Adipose tissue (tissue), 3 donors: Measurements from ENCODE around the gene CAPN12. TPM values are rescaled to one million over a fixed set of nuclear protein-coding genes. Genes with fewer than 3 reads are reported as not detected.

ENCODE experiments used
- H3K27ac ChIP-seq: one replicate; pipeline ENCODE4 v1.5.1; 2013; ENCODE audit warnings: low read depth, low read length
- WGBS, 3 donors: extraction: QIAGEN DNeasy Blood & Tissue Kit; methylation state at CpG; one replicate each; pipeline ENCODE4 v1.1.7; 2013; 5-methylcytosine and 5-hydroxymethylcytosine counted together
- polyA plus RNA-seq, 3 donors: library from polyadenylated mRNA; stranded (reverse); fragments of 200-250 nt; gene quantifications; one replicate each; pipeline ENCODE4 v1.2.3, GENCODE V29; 2013
- donor health status: healthy with polysubstance abuse.
- donor health status: Bipolar disorder and iron deficiency.
- donor health status: healthy.

CAPN12 gene
- polyA plus RNA-seq, 3 donors = 1.6 to 4.3 (median 3.1) TPM

DNA sequence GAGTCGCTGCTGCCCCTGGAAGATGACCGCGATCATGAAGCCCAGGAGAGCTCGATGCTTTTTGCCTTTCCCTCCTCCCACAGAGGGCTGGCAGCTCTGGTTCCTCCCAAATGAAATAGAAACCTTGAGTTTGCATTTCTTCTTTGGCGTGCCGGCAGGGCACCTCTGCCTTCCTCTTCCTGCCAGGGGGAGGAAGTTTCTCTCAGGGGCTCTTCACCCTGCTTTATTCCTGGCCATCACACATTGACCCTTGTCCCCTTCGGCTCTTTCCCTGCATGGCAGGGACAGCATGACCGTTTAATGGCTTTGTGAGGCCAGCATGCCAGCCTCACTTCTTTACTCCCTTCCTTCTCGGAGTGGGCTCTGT, 49.0 kb downstream of the CAPN12 start:
- 34 to 67% (median 34%) methylated on average over 9 of the region's 9 CpGs for WGBS, 3 donors

DNA sequence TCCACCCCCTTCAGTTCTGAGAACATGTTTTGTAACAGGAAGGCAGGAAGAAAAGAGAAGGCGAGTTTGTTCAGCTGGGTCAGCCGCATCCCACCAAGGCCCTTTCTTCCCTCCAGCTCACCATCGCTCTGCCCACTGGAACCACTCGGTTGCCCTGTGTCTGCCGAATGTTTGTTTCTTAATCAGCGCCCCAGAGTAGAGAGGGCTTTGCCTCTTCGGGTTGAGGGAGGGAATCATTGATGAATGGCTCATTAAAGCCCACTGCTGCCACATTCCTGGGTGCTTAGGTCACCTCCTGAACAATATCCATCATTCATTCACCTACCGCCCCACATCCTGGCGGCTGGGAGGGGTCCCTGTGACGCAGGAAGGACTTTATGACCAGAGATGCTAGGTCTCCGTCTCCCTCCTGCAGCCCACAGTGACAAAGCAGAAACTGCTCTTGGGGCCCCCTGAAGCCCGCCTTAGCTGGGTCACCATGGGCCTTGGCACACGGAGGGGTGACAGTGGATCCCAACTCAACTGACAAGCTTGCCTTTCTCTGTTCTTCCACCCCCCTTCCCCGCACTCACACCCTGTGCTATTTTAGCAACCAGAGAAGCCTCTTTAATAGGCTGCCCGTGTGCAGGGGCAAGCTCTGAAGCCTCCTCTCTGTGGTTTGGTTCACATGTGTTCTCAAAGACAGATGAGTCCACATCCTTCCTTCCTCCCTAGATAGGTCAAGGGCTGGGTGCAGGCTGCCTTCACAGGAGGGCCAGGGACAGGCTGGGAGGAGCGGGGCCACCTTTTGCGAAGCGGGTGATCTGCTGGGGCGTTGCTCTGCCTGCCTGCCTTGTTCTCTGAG, 50.7 kb downstream of the CAPN12 start:
- H3K27ac ChIP-seq = peak overlapping the region; percentile 55
- WGBS, 3 donors = 30 to 63% (median 36%) methylated on average over 19 of the region's 19 CpGs

More for the DNA sequence above, 49.0 kb downstream of the CAPN12 start:
- H3K27ac ChIP-seq = no peak overlapping the region

DNA sequence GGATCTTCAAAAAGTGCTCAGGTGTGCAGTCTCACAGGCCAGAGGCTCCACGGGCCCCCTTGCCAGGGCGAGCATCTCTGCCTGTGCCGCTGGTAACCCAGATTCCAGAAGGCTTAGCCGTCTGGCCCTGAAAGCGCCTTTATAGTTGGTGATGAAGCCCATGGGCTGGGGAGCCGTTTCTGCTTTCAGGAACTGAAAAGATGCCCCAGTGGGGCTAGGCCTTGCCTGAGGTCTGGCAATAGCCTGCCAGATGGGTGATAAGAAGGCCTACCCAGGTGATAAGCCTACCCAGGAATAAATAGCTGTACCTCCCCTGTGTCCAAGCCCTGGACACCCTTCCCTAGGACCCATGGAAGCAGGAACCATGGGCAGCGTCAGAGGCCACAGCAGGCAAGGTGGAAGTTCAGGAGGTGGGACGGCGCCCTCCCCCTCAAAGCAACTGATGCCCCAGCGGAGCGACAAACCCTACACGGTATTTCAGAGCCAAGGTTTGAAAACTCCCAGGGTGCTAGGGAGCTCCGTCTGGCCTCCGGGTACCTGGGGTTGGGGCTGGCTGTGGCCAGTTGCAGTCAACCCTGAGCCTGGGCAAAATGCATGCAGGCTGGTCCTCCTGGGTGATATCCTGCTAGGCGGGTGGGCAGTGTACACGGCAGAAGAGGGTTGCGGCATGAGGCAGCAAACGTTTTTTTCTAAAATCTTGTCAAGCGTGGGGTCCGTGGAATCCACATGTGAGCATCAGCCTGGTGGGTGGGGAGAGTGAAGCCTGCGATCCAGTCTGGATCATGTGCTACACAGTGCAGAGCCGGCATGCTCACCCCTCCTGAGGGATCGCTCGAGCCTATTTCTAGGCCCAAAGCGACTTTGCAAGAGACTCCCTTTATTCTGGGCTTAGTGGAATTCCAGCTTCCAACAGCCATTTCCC, 51.6 kb downstream of the CAPN12 start:
- WGBS, 3 donors = 51 to 67% (median 53%) methylated on average over 25 of the region's 25 CpGs
- H3K27ac ChIP-seq = peak overlapping the region; percentile 55

DNA sequence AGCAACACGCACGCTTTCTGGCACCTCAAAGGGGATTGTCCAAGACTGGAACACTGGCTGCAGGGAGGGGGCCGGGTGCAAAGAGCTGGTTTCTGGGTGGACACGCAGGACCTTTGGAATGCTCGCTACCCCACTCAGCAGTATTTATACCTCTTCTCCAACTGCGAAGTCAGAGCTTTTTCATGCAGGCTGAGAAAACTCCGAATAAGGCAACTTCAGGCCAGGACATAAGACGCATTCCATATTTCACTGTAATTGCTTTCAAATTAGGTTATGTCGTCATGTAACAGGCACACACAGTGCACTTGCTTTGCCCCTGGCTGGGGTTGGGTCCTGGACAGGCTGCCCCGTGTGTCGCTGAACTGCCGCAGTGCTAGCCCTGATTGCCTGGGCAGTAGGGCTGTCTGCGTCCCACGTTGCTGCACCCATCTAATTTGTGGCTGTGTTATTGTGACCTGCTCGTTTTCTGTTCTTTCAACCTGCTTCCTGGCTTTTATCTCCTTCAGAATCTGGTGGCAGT, 52.3 kb downstream of the CAPN12 start:
- no peak overlapping the region for H3K27ac ChIP-seq
- 62 to 77% (median 63%) methylated on average over 15 of the region's 15 CpGs for WGBS, 3 donors

DNA sequence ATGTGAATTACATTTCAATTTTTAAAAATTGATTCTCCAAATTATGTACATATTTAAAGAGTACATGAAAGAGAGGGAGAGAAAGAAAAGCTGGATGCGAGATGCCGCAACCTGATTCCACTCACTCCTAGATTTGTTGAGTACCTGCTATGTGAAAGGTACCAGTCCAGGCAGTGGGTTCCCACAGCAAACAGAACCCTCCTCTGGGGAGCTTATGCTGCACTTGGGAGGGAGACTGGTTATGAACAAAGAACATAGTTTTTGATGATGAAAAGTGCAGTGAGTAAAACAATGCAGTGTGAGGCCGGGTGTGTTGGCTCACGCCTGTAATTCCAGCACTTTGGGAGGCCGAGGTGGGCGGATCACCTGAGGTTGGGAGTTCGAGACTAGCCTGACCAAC, 53.4 kb downstream of the CAPN12 start:
- WGBS, 3 donors = 86 to 94% (median 87%) methylated on average over 7 of the region's 7 CpGs
- no peak overlapping the region for H3K27ac ChIP-seq

DNA sequence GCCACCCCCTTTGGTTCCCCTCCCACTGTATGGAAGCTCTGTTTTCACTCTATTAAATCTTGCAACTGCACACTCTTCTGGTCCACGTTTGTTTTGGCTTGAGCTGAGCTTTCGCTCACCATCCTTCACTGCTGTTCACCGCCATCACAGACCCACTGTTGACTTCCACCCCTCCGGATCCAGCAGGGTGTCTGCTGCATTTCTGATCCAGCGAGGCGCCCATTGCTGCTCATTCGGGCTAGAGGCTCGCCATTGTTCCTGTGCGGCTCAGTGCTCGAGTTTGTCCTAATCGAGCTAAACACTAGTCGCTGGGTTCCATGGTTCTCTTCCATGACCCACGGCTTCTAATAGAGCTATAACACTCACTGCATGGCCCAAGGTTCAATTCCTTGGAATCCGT, 54.1 kb downstream of the CAPN12 start:
- no peak overlapping the region for H3K27ac ChIP-seq
- 91 to 95% (median 94%) methylated on average over 14 of the region's 14 CpGs for WGBS, 3 donors

DNA sequence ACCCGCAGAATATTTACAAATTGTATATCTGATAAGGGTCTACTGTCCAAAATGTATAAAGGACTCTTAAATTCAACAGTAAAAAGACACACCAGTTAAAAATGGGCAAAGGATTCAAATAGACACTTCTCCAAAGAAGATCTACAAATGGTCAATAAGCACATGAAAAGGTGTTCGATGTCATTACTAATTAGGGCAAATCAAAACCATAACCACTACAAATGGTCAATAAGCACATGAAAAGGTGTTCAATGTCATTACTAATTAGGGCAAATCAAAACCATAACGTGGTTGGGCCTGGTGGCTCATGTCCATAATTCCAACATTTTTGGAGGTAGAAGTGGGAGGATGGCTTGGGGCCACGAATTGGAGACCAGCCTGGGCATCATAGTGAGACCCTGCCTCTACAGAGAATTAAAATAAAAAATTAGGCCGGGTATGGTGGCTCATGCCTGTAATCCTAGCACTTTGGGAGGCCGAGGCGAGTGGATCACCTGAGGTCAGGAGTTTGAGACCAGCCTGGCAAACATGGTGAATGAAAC, 56.4 kb downstream of the CAPN12 start:
- WGBS, 3 donors = 87 to 97% (median 96%) methylated on average over 7 of the region's 7 CpGs
- no peak overlapping the region for H3K27ac ChIP-seq

DNA sequence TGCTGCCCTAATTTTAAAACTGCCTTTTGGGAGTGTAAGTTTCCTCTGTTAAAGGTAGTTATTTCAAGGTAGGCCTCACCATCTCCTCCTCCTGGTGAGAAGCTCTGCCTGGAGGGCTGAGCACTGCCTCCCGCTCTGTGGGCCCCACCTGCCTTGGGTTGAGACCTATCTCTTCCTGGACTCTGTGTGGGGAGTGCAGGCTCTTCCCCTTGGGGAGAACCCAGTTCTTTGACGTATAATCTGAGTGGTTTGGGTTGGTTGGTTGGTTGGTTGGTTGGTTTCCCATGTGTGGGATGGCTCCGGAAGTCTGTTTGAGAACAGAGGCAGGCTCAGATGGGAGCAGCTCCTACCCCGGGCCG, 57.8 kb downstream of the CAPN12 start:
- WGBS, 3 donors = 56 to 81% (median 60%) methylated on average over 5 of the region's 5 CpGs
- H3K27ac ChIP-seq = peak overlapping the region; percentile 80

DNA sequence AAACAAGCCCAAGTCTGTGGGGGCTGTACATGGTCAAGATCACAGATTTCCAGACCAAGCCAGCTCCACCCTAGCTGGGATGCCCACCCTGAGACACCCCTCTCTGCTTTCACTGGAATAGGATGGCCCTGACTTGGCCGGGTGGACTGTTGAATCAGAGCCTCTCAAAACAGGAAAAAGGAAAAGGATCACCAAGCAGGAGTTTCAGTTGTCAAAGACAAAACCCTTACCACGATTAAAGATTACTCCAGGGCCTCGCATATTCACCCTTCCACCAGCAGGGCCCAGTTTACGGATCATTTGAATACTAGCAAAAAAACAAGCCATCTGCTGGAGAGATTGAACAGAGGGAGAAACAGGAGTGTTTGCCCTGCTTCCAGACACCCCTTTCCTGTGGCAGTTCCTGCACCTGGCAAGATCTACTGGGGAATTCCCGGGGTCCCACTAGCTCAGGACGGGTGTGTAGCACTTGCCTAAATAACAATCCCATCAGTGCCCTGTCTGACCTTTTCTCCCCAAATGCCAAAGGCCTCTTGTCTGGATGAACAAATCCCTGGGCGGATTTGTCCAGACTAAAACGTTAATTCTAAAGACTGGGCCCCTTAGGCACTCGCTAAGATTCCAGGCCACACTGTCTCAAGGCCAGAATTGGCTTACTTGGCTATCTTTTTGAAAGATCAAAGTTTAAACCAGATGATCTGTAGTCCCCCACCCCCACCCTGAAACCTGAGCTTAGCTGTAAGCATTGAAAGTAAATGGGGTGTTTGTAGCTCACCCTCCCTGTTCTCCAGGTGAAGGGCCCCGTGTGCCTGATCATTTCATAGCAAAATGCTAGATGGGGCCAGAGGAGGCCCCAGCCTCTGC, 58.4 kb downstream of the CAPN12 start:
- WGBS, 3 donors = 14 to 32% (median 24%) methylated on average over 10 of the region's 10 CpGs

DNA sequence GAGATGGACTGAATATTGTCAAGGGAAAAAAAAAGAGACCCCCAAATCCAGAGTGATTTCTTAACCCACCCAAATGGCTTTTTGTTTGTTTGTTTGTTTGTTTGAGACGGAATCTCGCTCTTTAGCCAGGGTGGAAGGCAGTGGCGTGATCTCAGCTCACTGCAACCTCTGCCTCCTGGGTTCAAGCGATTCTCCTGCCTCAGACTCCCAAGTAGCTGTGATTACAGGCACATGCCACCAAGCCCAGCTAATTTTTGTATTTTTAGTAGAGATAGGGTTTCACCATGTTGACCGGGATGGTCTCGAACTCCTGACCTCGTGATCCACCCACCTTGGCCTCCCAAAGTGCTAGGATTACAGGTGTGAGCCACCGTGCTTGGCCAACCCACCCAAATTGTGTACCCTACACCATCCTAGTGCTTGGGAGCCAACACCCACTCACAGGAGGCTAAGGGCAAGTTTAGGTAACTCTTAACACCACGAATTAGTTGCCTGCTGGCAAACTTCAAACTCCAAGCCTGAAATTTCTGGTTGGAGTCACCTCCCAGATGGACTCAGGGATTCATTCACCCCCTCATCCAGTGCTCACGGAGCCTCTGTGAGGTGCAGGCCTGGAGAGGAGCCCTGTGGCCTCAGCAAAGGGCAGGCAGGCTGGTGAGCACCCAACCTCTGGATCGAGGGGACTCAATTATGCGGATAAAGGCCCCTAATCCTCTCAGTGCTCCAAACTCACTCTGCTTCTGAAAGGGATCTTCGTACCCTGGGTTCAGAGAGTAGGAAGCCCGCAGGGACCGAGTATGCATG, 59.2 kb downstream of the CAPN12 start:
- H3K27ac ChIP-seq = no peak overlapping the region
- 82 to 88% (median 83%) methylated on average over 15 of the region's 15 CpGs for WGBS, 3 donors

More for the DNA sequence above, 58.4 kb downstream of the CAPN12 start:
- peak overlapping the region; percentile 80 for H3K27ac ChIP-seq

DNA sequence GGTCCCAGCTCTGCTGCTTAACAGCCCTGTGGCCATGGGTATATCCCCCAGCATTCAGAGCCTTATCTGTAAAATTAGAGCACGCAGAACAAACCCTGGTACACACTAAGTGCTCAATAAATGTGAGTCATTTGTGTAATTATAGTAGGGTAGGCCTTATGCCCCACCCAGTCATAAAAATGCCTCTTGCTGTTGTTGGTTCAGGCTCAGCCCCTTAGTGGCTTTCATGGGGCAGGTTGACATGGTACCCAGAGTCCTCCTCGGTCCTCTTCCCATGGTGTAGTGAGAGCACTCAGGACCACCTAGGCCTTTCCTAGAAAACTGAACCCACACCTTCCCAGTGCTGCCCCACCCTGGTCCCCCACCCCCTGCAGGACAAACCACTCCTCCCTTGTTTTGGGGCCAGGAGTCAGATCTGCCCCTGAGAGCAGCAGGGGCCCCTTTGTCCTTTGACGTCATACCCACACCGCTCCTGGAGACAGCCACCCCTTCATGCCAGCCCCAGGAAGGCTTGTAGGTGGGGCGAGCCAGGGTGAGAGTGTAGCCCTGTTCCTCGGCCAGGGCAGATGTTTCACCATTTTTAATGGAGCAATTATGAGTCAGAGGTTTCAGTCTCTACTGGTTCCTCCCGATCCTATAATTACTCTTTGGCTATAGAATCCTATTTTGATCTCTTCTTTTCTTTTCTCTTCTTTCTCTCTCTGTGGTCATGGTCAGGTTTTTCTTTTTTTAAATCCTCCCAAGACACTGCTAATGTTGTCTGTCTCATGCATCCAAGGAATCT, 60.0 kb downstream of the CAPN12 start:
- WGBS, 3 donors = 26 to 38% (median 31%) methylated on average over 7 of the region's 7 CpGs
- H3K27ac ChIP-seq = peak overlapping the region; percentile 13

DNA sequence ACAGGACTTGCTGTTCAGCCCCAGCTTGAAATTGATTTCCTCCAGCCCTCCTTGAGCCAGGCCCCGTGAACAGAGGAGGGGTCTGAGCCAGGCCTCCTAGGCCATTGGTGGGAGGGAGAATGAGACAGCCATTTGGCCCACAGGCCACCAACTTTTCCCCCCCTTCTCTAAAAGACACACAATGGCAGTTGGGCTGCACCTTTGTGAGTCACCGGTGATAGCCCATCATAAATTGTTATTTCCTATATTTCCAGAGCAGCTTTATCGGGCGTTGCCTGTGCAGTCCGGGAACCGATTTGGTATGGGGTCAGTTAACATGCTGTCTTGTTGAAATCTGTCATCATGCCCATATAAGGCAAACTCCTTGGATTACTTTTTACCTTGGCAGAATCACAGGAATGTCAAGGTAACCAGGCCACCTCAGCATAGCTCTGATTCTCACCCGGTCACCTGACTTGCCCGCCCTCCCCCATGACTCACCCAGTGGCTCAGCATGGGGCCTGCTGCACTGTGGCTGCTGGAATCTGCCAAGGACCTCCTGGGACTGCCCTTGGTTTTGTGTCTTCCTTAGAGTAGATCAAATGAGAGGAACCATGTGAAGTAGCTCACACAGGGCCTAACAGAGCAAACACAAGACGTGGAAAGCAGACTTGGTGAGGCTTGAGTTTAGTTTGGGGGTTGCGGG, 60.7 kb downstream of the CAPN12 start:
- WGBS, 3 donors = 13 to 34% (median 28%) methylated on average over 10 of the region's 10 CpGs
- H3K27ac ChIP-seq = peak overlapping the region; percentile 85

DNA sequence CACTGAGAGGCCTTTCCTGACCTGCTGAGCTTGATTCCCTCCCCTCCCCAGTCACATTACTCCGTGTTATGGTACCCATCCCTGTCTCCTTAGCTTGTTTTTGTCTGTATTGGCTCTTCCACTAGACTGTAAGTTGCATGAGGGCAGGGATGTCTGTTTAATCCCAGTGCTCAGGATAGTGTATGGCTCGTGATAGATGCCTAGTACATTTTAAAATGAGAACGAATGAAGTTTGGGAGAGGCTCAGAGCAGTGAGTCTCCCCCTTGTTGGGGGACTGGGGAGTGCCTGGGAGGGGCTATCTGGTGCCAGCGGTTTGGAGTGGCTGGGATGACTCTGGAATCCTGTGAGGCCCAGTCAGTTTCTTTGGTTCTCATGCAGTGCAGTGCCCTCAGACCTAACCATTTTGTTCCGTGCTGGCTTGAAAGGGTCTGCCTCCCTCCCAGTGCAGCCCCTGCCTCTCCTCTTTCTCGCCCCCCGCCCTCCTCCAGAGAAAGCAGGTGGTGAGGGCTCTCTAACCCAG, 61.3 kb downstream of the CAPN12 start:
- H3K27ac ChIP-seq = peak overlapping the region; percentile 85
- WGBS, 3 donors = 76 to 85% (median 84%) methylated on average over 7 of the region's 7 CpGs

DNA sequence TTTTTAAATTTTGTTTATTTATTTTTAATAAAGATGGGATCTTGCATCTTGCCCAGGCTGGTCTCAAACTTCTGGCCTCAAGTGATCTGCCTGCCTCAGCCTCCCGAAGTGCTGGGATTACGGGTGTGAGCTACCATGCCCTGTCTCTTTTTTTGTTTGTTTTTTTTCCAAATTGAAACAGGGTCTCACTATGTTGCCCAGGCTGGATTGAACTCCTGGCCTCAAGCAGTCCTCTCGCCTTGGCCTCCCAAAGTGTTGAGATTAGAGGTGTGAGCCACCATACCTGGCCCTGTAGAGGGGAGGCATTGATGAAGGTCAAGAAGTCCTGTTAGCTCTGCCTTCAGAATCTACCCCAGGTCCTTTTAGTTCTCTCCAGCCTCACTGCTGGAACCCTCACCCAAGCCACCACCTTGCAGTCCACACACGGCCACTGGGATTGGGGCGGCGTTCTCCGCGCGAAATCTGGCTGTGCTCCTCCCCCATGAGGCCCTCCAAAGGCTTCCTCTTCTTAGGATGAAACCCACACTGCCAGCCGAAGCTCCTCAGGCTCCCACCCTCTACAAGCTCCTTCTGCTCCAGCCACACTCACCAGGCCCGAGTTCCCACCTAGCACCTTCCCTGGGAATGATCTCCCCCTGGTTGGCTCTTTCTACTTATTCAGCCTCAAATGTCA, 61.9 kb downstream of the CAPN12 start:
- 79 to 96% (median 90%) methylated on average over 11 of the region's 11 CpGs for WGBS, 3 donors
- no peak overlapping the region for H3K27ac ChIP-seq
